NCI-H510A (cell line): ENCODE measurements around the gene ARMC2.
"Not testable (repeated sequence)": the region's sequence is repeated elsewhere in the genome, so short reads cannot be mapped to it uniquely, and the experiment has no call there.

ENCODE experiments used
- DNase-seq: peaks from one replicate; lab custom pipeline; 2025; lab: John Stamatoyannopoulos, UW

Gene ARMC2

GRCh38 chr6:108870357-108870756 lies 22.1 kb downstream of the ARMC2 start:
- DNase-seq, result no peak

- DNase-seq, result no peak
Observed at GRCh38 chr6:108872141-108872557, 23.9 kb downstream of the ARMC2 start.

DNA sequence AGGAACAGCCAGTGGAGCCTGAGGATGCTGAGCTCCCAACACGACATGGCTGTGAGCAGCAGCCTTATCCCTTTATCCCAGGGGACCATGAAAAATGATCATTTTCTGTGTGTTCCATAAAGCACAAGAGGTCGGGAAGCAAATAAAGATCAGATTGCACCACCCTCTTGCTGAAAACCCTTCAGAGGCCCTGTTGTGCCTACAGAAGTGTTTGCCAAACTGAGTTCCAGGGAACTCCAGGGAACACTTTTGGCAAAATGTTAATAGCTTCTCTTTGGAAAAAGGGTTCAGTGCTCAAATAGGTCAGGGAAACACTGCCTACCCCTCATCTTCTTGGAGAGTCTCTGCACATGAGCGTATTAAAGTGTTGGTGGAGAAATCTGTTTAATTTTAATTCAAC lies 24.4 kb downstream of the ARMC2 start:
- DNase-seq, result no peak

GRCh38 chr6:108873251-108873650 lies 25.0 kb downstream of the ARMC2 start:
- DNase-seq, result no peak

DNA sequence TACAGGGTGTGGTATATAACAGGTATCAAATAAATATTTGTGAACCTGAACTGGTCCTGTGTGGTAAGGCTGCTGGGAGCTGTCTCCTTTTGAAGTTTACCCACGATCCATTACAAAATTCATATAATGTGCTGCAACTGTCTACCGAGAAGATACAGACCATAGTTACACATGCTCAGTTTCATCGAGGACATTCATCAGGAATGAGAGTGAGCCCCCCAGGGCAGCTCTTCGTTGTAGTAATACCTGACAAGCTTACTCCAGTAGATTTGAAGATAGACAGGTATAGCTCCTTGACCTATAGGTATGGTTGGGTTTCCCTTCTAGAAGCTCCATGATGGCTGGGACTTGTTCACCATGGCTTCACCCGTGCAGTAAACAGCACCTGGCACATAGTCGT lies 25.7 kb downstream of the ARMC2 start:
- no peak for DNase-seq

- DNase-seq, result no peak
Observed at GRCh38 chr6:108874470-108875160, 26.4 kb downstream of the ARMC2 start.

- no peak for DNase-seq
Observed at GRCh38 chr6:108875161-108875555, 26.9 kb downstream of the ARMC2 start.

- no peak for DNase-seq
Observed at GRCh38 chr6:108877046-108877751, 29.0 kb downstream of the ARMC2 start.

- DNase-seq, result no peak
Observed at GRCh38 chr6:108878942-108879341, 30.7 kb downstream of the ARMC2 start.

GRCh38 chr6:108883172-108883571 lies 35.0 kb downstream of the ARMC2 start:
- no peak for DNase-seq

DNA sequence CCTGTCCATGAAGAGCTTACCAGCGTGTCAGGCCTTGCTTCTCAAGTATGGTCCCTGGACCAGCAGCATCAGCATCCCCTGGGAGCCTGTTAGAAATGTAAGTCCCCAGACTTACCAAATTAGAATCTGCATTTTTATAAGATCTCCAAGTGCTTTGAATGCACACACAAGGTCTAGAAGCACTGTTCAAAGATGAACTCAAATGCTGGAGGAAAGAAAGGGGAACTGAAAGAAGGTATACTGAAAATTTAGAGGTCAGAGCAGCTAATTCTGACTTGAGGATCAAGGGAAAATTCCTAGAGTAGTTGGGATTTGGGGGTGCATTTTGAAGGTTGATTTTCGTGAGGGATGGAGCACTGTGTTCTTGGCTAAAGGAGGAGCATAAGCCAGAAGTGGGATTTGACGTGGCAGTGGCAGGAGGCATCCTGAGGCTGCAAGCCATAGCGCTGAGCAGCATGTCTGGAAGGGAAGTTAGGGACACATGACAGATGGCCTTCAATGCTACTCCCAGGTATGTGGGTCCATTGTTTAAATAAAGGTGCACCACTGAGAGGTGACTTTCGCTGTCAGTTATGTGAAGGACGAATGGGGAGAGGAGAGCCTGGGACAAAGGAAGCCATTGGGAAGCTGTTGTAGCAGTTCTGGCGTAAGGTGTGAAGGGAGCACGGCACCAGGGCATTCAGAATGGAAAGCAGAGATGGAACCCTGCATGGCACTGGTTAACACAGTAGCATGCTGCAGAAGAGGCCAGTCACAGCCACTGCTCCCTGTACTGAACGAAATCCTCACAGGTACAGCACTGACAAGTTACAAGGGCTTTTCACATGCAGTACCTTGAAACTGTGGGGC lies 36.2 kb downstream of the ARMC2 start:
- no peak for DNase-seq

DNA sequence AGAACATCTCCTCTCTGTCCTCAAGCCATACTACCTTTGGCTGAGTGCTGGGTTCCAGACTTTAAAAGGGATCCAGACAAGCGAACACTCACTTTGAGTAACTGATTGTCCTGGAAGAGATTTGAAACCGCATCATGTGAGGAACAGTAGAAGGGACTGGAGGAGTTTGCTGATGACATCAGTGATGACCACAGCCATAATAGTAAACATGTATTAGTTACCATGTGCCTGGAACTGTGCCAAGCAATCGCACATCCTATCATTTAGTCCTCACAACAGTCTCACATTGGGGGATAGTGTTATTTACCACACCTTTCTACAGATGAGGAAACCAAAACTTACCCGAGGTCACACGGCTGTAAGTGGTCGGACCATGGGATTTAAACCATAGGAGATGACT lies 39.8 kb downstream of the ARMC2 start:
- DNase-seq, result no peak

DNA sequence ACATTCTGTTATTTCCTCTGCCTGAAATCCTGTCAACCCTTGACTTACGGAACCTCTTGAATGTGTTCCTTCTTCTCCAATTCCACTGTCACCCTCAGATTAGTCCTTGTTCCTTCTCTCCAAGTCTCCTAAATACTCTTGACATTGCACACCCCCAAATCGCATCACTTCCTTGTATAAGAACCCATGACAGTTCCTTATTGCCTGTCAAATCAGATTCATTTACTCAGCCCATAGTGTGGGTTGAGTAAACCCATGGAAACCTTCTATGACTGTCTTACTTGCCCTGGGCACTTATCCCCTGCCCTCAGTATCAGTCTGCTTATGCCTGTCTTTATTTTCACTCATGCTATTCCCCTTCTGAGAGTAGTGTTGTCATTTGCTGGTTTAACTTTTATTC lies 40.5 kb downstream of the ARMC2 start:
- no peak for DNase-seq

- DNase-seq, result not testable (repeated sequence)
Observed at GRCh38 chr6:108890898-108891297, 42.7 kb downstream of the ARMC2 start.

DNA sequence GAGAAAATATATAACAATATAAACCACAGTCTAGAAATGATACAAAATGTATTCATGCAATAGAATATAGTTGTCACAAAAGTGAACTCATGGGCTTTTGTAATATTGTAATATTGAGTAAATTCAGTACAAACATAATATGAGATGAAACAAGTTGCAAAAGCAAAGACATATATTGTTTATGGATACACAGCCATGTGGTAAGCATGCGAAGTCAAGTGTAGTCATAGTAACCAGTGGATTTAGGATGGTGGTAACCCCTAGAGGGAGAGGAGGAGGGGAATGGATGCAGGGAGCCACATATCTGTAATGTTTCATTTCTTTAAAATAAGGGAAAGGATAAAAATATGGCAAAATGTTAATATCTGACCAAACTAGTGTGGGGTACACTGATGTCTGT lies 47.3 kb downstream of the ARMC2 start:
- DNase-seq, result no peak

GRCh38 chr6:108896111-108896661 lies 48.0 kb downstream of the ARMC2 start:
- no peak for DNase-seq

- peak; percentile 37 for DNase-seq
Observed at GRCh38 chr6:108897371-108897770, 49.1 kb downstream of the ARMC2 start.

GRCh38 chr6:108902382-108902792 lies 54.2 kb downstream of the ARMC2 start:
- DNase-seq, result no peak

- no peak for DNase-seq
Observed at GRCh38 chr6:108903796-108904195, 55.6 kb downstream of the ARMC2 start.

- DNase-seq, result no peak
Observed at GRCh38 chr6:108904741-108905140, 56.5 kb downstream of the ARMC2 start.

DNA sequence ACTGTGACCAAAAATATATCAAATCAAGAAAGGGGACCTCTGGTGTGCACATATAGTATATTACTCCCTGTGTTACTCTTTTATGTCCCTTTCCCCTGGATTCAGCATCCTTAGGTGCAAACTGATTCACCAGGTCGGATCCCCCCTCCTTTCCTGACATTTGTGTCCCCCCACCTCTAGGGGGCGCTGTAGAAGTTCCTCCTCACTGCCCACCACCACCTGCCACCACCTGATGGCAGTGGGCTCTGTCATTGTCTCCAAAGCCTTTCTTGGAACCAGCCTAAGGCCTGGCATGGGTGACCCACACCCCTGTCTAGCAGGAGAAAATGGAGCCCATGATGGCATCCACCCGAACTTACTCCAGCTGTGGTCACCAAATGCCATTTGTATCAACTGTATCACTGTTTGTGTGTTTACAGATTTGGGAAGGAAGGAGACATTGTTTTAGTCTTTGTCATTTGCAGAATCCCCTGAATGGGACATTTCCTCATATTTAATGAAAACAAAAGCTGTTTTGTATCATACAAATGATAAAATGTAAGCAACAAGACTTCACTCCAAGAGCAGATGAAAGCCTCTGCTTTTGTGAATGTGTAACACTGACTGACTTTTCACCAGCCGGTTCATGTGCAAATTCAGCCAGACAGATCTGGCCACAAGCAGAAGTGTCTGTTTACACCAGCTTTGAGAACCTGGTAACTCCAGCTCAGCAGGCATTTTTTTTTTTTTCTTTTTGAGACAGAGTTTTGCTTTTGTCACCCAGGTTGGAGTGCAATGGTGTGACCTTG lies 66.2 kb downstream of the ARMC2 start:
- no peak for DNase-seq

- no peak for DNase-seq
Observed at GRCh38 chr6:108915258-108915657, 67.0 kb downstream of the ARMC2 start.
